ENCODE measurements around the gene ANKMY1. TPM values are rescaled to one million over a fixed set of nuclear protein-coding genes. Genes with fewer than 3 reads are reported as not detected.
A peak's percentile ranks its signal among the peaks of the same experiment; 100 is the strongest.

The ANKMY1 gene
- total and polyA plus RNA-seq, 12 donors, result 1.9 to 15.6 (median 5.3) TPM

DNA sequence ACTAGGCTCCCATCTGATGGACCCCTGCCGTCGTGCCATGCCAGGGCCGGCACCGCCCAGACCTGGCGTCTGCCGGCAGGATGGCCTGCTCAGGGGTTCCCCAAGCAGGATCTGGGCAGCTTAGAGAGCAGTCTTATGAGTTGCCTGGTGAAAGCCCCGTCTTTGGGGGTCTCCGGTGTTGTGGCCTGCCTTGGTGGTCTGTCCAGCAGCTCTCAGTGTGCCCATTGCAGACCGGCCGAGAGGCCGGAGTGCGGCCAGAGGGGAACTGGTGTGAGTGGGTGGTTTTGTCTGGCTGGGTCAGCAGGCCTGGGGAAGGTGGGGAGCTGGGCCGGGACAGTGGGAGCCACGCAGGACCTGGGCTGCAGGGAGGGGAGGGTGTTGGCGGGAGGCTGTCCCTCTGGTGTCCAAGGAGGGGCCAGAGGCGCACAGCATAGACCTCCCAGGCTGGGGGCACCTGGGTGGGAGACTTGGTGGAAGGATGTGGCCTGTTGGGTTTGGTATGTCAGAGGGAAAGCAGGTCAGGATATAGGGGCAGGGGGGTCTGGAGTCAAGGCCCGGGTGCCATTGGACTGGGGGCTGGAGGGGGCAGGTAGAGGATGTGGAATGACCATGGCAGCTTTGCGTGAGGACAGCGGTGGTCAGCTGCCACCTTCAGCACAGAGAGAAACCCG lies 105.9 kb downstream of the ANKMY1 start:
- H3K4me3 ChIP-seq, result peak overlapping the region; percentile 14 to 61 (median 49)
- ATAC-seq (peak in 3 of 8 donors; percentile 1 to 7 (median 5)), DNase-seq (peak in 1 of 2 donors; percentile 16)
- no peaks in the 10 kb centered on the region for H3K36me3 ChIP-seq
- H3K4me1 ChIP-seq, result peaks cover 17 to 79% (median 55%) of the 10 kb centered on the region in 9 donors
- 58 to 60% methylated on average over 19 to 20 of the region's 20 CpGs for WGBS, 2 donors
- H3K9me3 ChIP-seq, result no peaks in the 10 kb centered on the region
- peaks cover 0 to 60% (median 35%) of the 10 kb centered on the region in 7 donors for H3K27me3 ChIP-seq
- intact Hi-C loops (cut with DNase I), result no loop called here
- peak overlapping the region in 1 of 10 donors; percentile 25 for H3K27ac ChIP-seq
- TF ChIP-seq, protein P1, sequence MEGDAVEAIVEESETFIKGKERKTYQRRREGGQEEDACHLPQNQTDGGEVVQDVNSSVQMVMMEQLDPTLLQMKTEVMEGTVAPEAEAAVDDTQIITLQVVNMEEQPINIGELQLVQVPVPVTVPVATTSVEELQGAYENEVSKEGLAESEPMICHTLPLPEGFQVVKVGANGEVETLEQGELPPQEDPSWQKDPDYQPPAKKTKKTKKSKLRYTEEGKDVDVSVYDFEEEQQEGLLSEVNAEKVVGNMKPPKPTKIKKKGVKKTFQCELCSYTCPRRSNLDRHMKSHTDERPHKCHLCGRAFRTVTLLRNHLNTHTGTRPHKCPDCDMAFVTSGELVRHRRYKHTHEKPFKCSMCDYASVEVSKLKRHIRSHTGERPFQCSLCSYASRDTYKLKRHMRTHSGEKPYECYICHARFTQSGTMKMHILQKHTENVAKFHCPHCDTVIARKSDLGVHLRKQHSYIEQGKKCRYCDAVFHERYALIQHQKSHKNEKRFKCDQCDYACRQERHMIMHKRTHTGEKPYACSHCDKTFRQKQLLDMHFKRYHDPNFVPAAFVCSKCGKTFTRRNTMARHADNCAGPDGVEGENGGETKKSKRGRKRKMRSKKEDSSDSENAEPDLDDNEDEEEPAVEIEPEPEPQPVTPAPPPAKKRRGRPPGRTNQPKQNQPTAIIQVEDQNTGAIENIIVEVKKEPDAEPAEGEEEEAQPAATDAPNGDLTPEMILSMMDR (IDR thresholded peaks at IDR 0.05), result no peak

DNA sequence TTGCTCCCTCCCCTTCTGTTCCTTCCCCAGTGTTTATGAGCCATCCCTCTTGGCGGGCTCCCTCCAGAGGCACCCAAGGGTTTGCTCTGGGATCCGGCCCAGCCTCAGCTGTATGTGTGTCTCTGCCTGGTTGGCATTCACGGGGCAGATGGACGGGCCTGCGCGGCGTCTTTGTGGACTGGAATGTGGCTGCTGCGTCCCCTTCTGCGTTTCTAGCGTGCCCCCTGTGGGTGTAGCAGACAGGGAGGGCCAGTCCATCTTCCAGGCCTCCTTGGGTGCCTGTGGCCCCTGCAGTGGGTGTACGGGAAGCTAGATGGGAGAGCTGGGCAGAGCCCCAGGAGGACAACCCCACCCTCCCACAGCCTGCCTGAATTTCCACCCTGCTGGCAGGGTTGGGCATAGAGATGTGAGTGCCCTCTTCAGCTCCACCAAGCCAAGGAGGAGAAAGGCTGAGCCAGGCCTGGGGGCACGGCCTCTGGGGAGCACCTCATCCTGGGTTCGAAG lies 106.6 kb downstream of the ANKMY1 start:
- intact Hi-C loops (cut with DNase I), result no loop called here
- WGBS, 2 donors, result 80 to 82% methylated on average over 12 to 13 of the region's 13 CpGs
- peak overlapping the region in 2 of 10 donors; percentile 9 to 41 for H3K27ac ChIP-seq
- ATAC-seq (peak in 6 of 8 donors; percentile 18 to 66 (median 38)), DNase-seq (peak in 1 of 2 donors; percentile 39)
- H3K27me3 ChIP-seq, result peaks cover 0 to 52% (median 31%) of the 10 kb centered on the region in 7 donors
- H3K4me3 ChIP-seq, result no peak overlapping the region
- H3K9me3 ChIP-seq, result no peaks in the 10 kb centered on the region
- TF ChIP-seq, protein P1 (IDR thresholded peaks at IDR 0.05), result peak in 1 of 9 donors; percentile 20
- H3K36me3 ChIP-seq, result no peaks in the 10 kb centered on the region
- peaks cover 14 to 72% (median 51%) of the 10 kb centered on the region in 9 donors for H3K4me1 ChIP-seq

DNA sequence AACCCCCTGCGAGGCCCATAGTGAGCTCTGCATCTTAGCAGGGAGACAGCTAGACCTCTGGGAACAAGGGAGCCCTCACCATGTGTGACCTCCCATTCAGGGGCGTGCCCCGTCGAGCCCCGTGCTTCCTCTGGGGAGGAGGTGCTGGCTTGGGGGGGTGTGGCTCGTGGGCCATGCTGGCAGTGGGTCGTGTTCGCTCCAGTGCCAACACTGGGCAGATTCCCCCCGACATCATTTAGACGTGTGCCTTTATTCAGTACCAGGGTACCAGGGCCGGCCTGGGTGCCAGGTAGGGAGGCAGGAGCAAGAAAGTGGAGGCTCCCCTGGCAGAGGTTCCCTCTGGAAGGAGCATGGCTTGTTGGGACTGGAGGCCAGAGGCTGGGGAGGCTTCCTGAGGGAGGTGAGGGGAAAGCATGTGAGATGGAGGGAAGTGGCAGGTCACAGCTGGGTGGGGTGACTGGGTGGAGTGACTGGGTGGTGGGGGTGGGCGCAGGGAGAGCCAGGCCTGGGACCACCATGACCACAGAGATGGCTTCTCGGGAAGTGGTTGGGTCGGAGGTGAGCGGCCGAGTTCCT lies 107.2 kb downstream of the ANKMY1 start:
- DNase-seq (peak in 1 of 2 donors; percentile 5), ATAC-seq (no peak)
- Histone ChIP-seq H3K4me1 (peaks cover 11 to 67% (median 45%) of the 10 kb centered on the region in 9 donors), H3K27ac (peak overlapping the region in 2 of 10 donors; percentile 41 to 47), H3K4me3 (no peak overlapping the region), H3K36me3 (no peaks in the 10 kb centered on the region), H3K27me3 (peaks cover 0 to 47% (median 28%) of the 10 kb centered on the region in 7 donors), H3K9me3 (no peaks in the 10 kb centered on the region)
- TF ChIP-seq, protein P1 (IDR thresholded peaks at IDR 0.05), result no peak
- WGBS, 2 donors, result 60 to 70% methylated on average over 16 of the region's 16 CpGs
- intact Hi-C loops (cut with DNase I), result no loop called here

DNA sequence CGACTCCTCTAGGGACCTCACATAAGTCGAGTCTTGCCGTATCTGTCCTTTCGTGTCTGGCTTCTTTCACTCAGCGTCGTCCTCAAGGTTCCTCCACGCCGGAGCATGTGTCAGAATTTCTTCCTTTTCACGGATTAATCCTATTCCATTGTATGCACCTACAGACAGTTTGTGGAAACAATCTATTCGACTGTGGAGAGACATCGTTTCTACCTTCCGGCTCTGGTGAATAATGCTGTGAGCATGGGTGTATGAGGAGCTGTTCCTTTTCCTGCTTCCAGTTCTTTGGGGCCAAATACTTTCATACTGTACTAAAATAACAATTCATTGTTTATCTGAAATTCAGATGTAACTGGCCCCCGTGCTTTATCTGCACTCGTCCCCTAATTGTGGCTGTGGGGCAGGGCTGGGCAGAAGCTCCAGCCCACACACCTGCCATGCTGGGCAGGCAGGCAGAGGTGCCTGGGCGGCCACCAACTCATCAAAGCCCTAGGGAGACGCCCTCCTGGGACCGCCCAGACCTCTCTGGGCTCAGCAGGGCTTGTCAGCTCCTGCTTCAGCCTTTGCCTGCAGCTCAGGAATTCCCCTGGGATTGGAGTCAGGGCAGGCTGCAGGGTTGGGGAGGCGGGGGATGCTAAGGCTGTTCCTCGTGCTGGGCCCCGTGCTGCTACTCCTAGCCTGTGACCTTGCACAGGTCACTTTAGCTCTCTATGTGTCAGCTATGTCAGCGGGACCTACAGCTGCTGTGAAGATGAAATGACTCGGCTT lies 107.8 kb downstream of the ANKMY1 start:
- Histone ChIP-seq H3K36me3 (peaks cover 0 to under 1% (median 0%) of the 10 kb centered on the region in 9 donors), H3K9me3 (no peaks in the 10 kb centered on the region), H3K27me3 (peaks cover 0 to 40% (median 27%) of the 10 kb centered on the region in 7 donors), H3K27ac (peak overlapping the region in 3 of 10 donors; percentile 30 to 47 (median 41)), H3K4me3 (no peak overlapping the region), H3K4me1 (peaks cover 10 to 60% (median 38%) of the 10 kb centered on the region in 9 donors)
- WGBS, 2 donors, result 45 to 54% methylated on average over 22 of the region's 22 CpGs
- ATAC-seq (peak in 2 of 8 donors; percentile 6 to 16), DNase-seq (peak in 1 of 2 donors; percentile 10)
- intact Hi-C loops (cut with DNase I), result no loop called here
- TF ChIP-seq, protein P1 (IDR thresholded peaks at IDR 0.05), result no peak
